MCF 10A (cell line): ENCODE results near the gene HTT. TPM values are rescaled to one million over a fixed set of nuclear protein-coding genes. Genes with fewer than 3 reads are reported as not detected.

Experiments
- BruUV-seq: library from RNA; stranded (reverse); fragments of 400-500 nt; replicated peaks from 2 replicates; lab custom pipeline; 2021; lab: Mats Ljungman, UMichigan
- CTCF ChIA-PET: fragments of 300-600 bp; sonication (Branson Sonifier 250); formaldehyde crosslinking; extraction: SDS; loops from one replicate; lab custom pipeline; 2021; ENCODE audit warnings: antibody characterized with exemption, inconsistent platforms; lab: Yijun Ruan, JAX
- POLR2A ChIA-PET: fragments of 300-600, 350-650 bp; sonication (Branson Sonifier 250); formaldehyde crosslinking; extraction: SDS; loops from one replicate; lab custom pipeline; 2020; ENCODE audit warnings: antibody characterized with exemption, inconsistent platforms; lab: Yijun Ruan, JAX
- DNase-seq: peaks from one replicate; pipeline ENCODE4 v3.0.0-alpha.2; 2018; ENCODE audit not compliant: unreplicated experiment
- H3K27ac Mint-ChIP-seq: one replicate; pipeline ENCODE4 v1.8.0; 2022; ENCODE audit warnings: mild to moderate bottlenecking, low read depth, mixed read lengths; ENCODE audit not compliant: unreplicated experiment
- H3K27me3 Mint-ChIP-seq: one replicate; pipeline ENCODE4 v1.8.0; 2022; ENCODE audit warnings: mixed read lengths; ENCODE audit not compliant: insufficient read depth, unreplicated experiment
- H3K36me3 Mint-ChIP-seq: one replicate; pipeline ENCODE4 v1.8.0; 2022; ENCODE audit warnings: mild to moderate bottlenecking, moderate library complexity, mixed read lengths; ENCODE audit not compliant: insufficient read depth, unreplicated experiment
- H3K4me1 Mint-ChIP-seq: one replicate; pipeline ENCODE4 v1.8.0; 2022; ENCODE audit warnings: mixed read lengths; ENCODE audit not compliant: insufficient read depth, unreplicated experiment
- H3K4me3 Mint-ChIP-seq: one replicate; pipeline ENCODE4 v1.8.0; 2022; ENCODE audit warnings: mild to moderate bottlenecking, moderate library complexity, mixed read lengths; ENCODE audit not compliant: unreplicated experiment
- H3K9me3 Mint-ChIP-seq: one replicate; pipeline ENCODE4 v1.8.0; 2022; ENCODE audit warnings: mixed read lengths; ENCODE audit not compliant: unreplicated experiment
- CTCF ChIP-seq: fragments of 200-600 bp; IDR thresholded peaks from one replicate; pipeline ENCODE4 v1.8.0; 2022; ENCODE audit warnings: antibody characterized with exemption, mild to moderate bottlenecking; ENCODE audit not compliant: unreplicated experiment
- intact Hi-C: fragments of 100-400 bp; cut with micrococcal nuclease; formaldehyde crosslinking; loops from 2 replicates; pipeline ENCODE4 v1.14.1; 2022
- total RNA-seq: library from RNA; stranded (reverse); gene quantifications from 2 replicates; pipeline ENCODE4 v1.2.3, GENCODE V29; 2022

The HTT gene
- total RNA-seq, 1 experiment from 2014 or later, result 47.4 TPM

- Mint-ChIP-seq H3K27ac (no peak overlapping the region), H3K4me3 (no peak overlapping the region), H3K27me3 (no peaks in the 10 kb centered on the region), H3K4me1 (no peaks in the 10 kb centered on the region), H3K9me3 (no peaks in the 10 kb centered on the region), H3K36me3 (peaks cover 74% of the 10 kb centered on the region)
- intact Hi-C loops, result no loop called here
- TF ChIP-seq CTCF, result no peak
- no TSS peak for BruUV-seq
- ChIA-PET CTCF (no interaction called here), POLR2A (no interaction called here)
- peak; percentile 32 for DNase-seq
These were observed 133.1 kb downstream of the HTT start for GRCh38 chr4:3207531-3208037.

GRCh38 chr4:3208826-3209225, 134.3 kb downstream of the HTT start:
- intact Hi-C loops, result no loop called here

GRCh38 chr4:3209551-3210325, 135.3 kb downstream of the HTT start:
- no peaks in the 10 kb centered on the region for H3K4me1 Mint-ChIP-seq
- no peak for TF ChIP-seq CTCF
- no peak overlapping the region for H3K4me3 Mint-ChIP-seq
- no peaks in the 10 kb centered on the region for H3K9me3 Mint-ChIP-seq
- DNase-seq, result no peak
- ChIA-PET POLR2A (interaction anchor here (1.0 kb wide), 1 partner anchor 9 kb away, joined by 4 read pairs; no protein-coding TSS in a partner anchor), CTCF (interaction anchor here (0.5 kb wide), 1 partner anchor 109 kb away, joined by 3 read pairs; no protein-coding TSS in a partner anchor)
- peaks cover 81% of the 10 kb centered on the region for H3K36me3 Mint-ChIP-seq
- intact Hi-C loops, result no loop called here
- no TSS peak for BruUV-seq
- no peak overlapping the region for H3K27ac Mint-ChIP-seq
- H3K27me3 Mint-ChIP-seq, result no peaks in the 10 kb centered on the region

More at GRCh38 chr4:3208826-3209225, 134.3 kb downstream of the HTT start:
- ChIA-PET CTCF (no interaction called here), POLR2A (interaction anchor here (0.6 to 1.0 kb wide), 2 partner anchors 10 to 23 kb away, joined by 3 to 4 read pairs; no protein-coding TSS in a partner anchor)
- TF ChIP-seq CTCF, result no peak
- no TSS peak for BruUV-seq
- Mint-ChIP-seq H3K4me1 (no peaks in the 10 kb centered on the region), H3K27me3 (no peaks in the 10 kb centered on the region), H3K27ac (no peak overlapping the region), H3K9me3 (no peaks in the 10 kb centered on the region), H3K4me3 (no peak overlapping the region), H3K36me3 (peaks cover 81% of the 10 kb centered on the region)
- no peak for DNase-seq

- no peaks in the 10 kb centered on the region for H3K9me3 Mint-ChIP-seq
- H3K36me3 Mint-ChIP-seq, result peaks cover 88% of the 10 kb centered on the region
- H3K27ac Mint-ChIP-seq, result no peak overlapping the region
- POLR2A ChIA-PET, result no interaction called here
- CTCF ChIA-PET, result no interaction called here
- intact Hi-C loops, result no loop called here
- H3K4me1 Mint-ChIP-seq, result no peaks in the 10 kb centered on the region
- TF ChIP-seq CTCF, result no peak
- H3K4me3 Mint-ChIP-seq, result no peak overlapping the region
- no TSS peak for BruUV-seq
- no peak for DNase-seq
- H3K27me3 Mint-ChIP-seq, result no peaks in the 10 kb centered on the region
These were observed 136.0 kb downstream of the HTT start for GRCh38 chr4:3210467-3210866.
